ENCODE data around the gene KRTAP5-2. TPM values are rescaled to one million over a fixed set of nuclear protein-coding genes. Genes with fewer than 3 reads are reported as not detected.

KRTAP5-2 gene
- total RNA-seq, 2 donors from 2014 or later = not detected

- Histone ChIP-seq H3K27me3 (replicated peaks; ENCODE audit: insufficient read depth) (no peaks in the 10 kb centered on the region), H3K9me3 (no peaks in the 10 kb centered on the region), H3K36me3 (no peaks in the 10 kb centered on the region), H3K4me3 (no peak overlapping the region), H3K27ac (peak overlapping the region; percentile 84 to 87), H3K4me1 (ENCODE audit: control insufficient read depth in 1 of 2, low read depth in 2 of 2) (peaks cover 30 to 55% of the 10 kb centered on the region in 2 donors)
- ATAC-seq (ENCODE audit: insufficient number of reproducible peaks, low FRiP score, low read depth) = no peak
- TF ChIP-seq, protein P1, sequence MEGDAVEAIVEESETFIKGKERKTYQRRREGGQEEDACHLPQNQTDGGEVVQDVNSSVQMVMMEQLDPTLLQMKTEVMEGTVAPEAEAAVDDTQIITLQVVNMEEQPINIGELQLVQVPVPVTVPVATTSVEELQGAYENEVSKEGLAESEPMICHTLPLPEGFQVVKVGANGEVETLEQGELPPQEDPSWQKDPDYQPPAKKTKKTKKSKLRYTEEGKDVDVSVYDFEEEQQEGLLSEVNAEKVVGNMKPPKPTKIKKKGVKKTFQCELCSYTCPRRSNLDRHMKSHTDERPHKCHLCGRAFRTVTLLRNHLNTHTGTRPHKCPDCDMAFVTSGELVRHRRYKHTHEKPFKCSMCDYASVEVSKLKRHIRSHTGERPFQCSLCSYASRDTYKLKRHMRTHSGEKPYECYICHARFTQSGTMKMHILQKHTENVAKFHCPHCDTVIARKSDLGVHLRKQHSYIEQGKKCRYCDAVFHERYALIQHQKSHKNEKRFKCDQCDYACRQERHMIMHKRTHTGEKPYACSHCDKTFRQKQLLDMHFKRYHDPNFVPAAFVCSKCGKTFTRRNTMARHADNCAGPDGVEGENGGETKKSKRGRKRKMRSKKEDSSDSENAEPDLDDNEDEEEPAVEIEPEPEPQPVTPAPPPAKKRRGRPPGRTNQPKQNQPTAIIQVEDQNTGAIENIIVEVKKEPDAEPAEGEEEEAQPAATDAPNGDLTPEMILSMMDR (IDR thresholded peaks at IDR 0.05) = no peak
- DNase-seq (ENCODE audit: low spot score) = no peak
Measured at GRCh38 chr11:1549338-1550330, 48.5 kb downstream of the KRTAP5-2 start.

DNA sequence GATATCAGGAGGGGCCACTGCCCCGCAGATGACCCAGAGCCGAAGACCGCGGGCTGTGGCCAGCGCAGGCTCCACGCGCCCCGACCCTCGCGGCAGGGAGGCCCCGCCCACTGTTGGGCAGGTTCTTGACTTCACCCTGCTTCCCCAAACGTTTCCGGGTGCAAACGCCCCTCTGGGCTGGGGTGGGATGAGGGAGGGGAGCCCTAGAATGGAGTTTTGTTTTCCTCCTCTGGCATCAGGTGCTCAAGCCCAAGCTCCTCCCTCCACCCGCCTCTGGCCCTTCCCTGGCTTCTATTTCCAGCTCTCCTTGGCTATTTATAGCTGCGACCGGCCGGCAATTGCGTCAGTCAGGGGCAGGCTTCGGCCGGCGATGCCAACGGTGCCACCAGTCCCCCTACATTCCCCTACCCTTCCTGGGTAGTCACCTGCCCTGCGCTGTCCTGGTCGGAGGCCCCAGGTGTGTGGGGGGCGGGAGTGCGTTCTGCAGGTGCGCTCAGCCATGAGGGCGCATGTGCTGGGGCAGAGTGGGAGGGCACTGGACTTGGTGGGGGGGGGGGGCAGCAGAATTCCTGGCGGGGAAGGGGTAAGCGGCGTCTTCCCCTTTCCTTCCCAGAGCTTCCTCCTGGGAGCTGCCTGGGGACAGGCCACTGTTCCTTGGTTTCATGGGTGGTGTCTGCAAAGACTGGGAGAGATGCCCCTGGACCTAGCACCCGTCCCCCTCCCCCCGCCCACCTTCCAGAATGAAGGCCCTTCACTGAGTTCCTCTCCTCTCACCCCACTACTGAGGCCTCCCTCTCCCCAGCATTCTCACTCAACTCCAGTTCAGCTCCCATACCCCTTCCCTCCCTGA lies 49.6 kb downstream of the KRTAP5-2 start:
- DNase-seq (ENCODE audit: low spot score) (peak; percentile 40), ATAC-seq (ENCODE audit: insufficient number of reproducible peaks, low FRiP score, low read depth) (peak; percentile 66)
- Histone ChIP-seq H3K27me3 (replicated peaks; ENCODE audit: insufficient read depth) (no peaks in the 10 kb centered on the region), H3K9me3 (no peaks in the 10 kb centered on the region), H3K4me1 (ENCODE audit: control insufficient read depth in 1 of 2, low read depth in 2 of 2) (peaks cover 25 to 43% of the 10 kb centered on the region in 2 donors), H3K4me3 (peak overlapping the region; percentile 76), H3K27ac (peak overlapping the region; percentile 84 to 87), H3K36me3 (no peaks in the 10 kb centered on the region)
- TF ChIP-seq, protein P1 (IDR thresholded peaks at IDR 0.05) = no peak

DNA sequence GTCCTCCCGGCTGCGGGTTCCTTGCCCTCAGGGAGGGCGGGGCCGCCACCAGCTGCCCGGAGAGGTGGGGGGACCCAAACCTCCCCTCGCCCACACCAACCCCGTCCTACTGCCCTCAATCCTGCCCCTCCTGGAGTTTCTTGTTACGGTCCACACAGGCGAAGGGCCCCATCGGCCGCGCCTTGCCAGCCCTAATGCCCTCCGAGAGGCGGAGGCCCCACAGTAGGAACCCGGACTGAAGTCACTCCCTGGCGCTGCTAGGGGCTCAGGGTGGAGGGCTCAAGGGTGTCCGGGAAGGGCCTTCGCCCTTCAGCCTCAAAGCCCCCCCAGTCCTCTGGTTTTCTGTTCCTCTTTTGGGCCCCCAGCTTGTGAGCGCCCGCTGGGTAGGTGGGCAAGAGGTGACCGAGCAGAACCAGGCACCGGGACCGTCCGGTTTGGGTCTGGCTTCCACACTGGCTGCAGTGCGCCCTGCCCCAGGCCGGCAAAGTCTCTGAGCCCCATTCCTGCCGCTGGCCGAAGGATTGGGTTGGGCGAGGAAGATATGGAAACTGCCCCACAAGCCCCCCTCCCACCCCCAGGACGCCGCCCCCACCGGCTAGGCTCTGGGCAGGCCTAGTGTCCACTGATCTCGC lies 50.5 kb downstream of the KRTAP5-2 start:
- Histone ChIP-seq H3K4me1 (ENCODE audit: control insufficient read depth in 1 of 2, low read depth in 2 of 2) (peaks cover 22 to 36% of the 10 kb centered on the region in 2 donors), H3K27ac (peak overlapping the region; percentile 84 to 87), H3K36me3 (no peaks in the 10 kb centered on the region), H3K27me3 (replicated peaks; ENCODE audit: insufficient read depth) (no peaks in the 10 kb centered on the region), H3K9me3 (no peaks in the 10 kb centered on the region), H3K4me3 (peak overlapping the region; percentile 76)
- no peak for DNase-seq (ENCODE audit: low spot score)
- TF ChIP-seq, protein P1 (IDR thresholded peaks at IDR 0.05) = no peak
- ATAC-seq (ENCODE audit: insufficient number of reproducible peaks, low FRiP score, low read depth) = no peak

Other genes starting within 250 kb of the KRTAP5-2 start
- gene BRSK2, start 208.4 kb downstream of the KRTAP5-2 start, total RNA-seq = 1 to 10 TPM in 1 of 2 donors, not detected in 1; 1.2 TPM
- 10 to 100 TPM; 31.4 to 87.7 TPM for gene MOB2, start 111.5 kb downstream of the KRTAP5-2 start, total RNA-seq
- 1 to 10 TPM; 3.7 to 7.6 TPM for gene DUSP8, start 26.0 kb downstream of the KRTAP5-2 start, total RNA-seq
- not detected for gene KRTAP5-1, start 13.0 kb downstream of the KRTAP5-2 start, total RNA-seq
- gene KRTAP5-3, start 10.2 kb upstream of the KRTAP5-2 start, total RNA-seq = not detected
- not detected for gene KRTAP5-4, start 23.8 kb upstream of the KRTAP5-2 start, total RNA-seq
- not detected for gene KRTAP5-5, start 31.5 kb upstream of the KRTAP5-2 start, total RNA-seq
- not detected for gene KRTAP5-6, start 98.9 kb upstream of the KRTAP5-2 start, total RNA-seq
- gene IFITM10, start 152.3 kb upstream of the KRTAP5-2 start, total RNA-seq = 10 to 100 TPM; 27.2 to 28.6 TPM
- gene CTSD, start 165.6 kb upstream of the KRTAP5-2 start, total RNA-seq = 1,000 to 10,000 TPM in 1 of 2 donors, 100 to 1,000 TPM in 1; 427 to 1,049 TPM
- gene SYT8, start 236.7 kb upstream of the KRTAP5-2 start, total RNA-seq = 1 to 10 TPM; 3.4 to 3.6 TPM
- not detected for gene TNNI2, start 240.7 kb upstream of the KRTAP5-2 start, total RNA-seq

Measured in thoracic aorta (tissue), 2 donors.